HG02763 (cell line): ENCODE data around the gene ADGRA3.
"Not testable (repeated sequence)": the region's sequence is repeated elsewhere in the genome, so short reads cannot be mapped to it uniquely, and the experiment has no call there.

Source experiments
- ATAC-seq: cut with Tn5 transposase; IDR thresholded peaks from one replicate; pipeline ENCODE4 v1.9.1; 2021; ENCODE audit warnings: mild to moderate bottlenecking, moderate library complexity; ENCODE audit not compliant: unreplicated experiment

Gene ADGRA3

GRCh38 chr4:22480675-22481327 lies 35.1 kb downstream of the ADGRA3 start:
- ATAC-seq = no peak

DNA sequence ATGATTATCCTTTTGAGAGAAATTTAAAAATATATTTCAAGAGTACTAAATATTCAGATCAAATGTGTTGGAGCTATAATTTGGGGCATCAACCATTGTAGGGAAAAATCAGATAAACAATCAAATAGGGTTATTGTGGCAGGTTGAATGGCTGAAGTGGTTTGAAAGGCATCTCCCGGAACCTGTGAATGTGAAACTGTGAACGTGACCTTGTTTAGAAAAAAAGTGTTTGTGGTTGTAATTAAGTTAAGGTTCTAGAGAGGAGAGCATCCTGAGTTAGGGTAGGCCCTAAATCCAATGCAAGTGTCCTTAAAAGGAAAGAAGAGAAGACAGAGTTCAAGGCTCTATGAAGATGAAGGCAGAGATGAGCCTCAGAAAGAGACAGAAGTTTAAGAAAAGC lies 37.4 kb downstream of the ADGRA3 start:
- ATAC-seq = no peak

DNA sequence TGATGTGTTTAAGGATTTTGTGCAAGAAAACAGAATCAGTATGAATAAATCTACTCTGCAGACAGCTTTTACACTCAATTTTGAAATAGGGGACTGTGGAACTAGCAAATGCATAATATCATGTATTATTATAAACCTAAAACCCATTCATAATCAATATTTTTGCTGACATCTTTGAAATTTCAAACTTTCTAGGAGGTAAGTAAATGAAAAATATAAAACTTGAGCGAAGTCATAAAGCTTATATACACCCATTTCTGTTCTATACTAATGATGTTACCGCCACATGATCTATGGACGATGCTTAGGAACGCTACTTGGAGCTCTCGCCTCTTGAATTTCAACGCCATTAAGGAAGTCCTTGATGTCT lies 38.1 kb downstream of the ADGRA3 start:
- ATAC-seq = no peak

DNA sequence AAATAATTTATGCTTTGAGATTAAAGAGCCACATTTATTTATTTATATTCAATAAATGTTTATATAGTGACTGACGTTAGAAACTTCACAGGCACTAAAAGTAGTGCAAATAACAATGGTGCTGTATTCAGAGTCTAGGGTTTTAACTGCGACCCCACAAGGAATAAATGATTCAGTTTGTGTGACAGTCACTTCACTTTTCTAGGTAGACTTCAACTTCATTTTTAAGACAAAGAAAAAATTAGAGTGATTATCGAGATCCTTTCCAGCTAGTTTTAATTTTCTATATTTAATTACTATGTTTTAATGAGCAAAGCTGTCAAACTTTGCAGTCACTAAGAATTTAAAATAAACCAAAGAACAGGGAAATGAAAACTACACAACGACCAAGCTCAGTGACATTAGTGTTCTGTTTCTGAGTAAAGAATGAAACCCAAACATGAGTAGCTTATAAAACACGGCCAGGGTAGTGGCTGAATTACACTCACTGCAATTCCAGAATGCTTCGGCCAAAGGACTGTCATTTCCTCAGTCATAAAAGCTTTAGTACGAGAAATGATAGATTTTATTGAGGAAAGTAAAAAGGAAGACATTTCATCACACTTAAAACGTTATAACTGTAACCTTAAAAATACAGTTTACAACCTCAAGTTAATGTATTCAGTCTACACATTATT lies 38.6 kb downstream of the ADGRA3 start:
- ATAC-seq = no peak

GRCh38 chr4:22476011-22476410 lies 39.9 kb downstream of the ADGRA3 start:
- no peak for ATAC-seq

- ATAC-seq = not testable (repeated sequence)
Observed at GRCh38 chr4:22475311-22475646, 40.6 kb downstream of the ADGRA3 start.

DNA sequence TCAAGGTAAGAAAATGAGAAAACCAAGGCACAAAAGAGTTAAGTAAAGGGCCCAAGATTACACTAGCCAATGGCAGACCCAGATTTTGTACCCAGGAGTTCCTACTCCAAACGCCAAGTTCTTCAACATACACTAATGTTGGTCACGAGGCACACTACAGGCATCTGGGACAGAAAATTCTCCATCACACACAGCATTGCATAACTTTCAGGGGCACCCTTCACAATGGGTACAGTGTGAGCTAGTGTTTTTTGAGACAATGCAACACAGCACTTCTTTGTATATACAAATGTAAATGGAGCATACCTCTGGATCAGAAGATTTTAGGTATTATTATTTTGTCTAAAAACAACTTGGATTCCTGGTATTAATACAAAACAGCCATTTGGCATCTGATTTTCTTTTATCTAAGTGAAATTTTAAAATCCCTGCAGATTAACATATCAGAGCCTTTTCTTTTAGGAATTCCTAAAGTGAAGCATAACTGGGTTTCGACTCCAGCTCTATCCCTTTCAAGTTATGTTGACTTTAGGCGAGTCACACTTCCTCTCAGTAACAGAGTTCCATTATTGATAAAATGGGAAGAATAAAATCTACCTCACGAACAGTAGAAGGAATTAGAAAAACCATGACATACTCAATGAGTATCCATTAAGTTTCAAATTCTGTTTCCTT lies 41.1 kb downstream of the ADGRA3 start:
- ATAC-seq = no peak

GRCh38 chr4:22473268-22473667 lies 42.6 kb downstream of the ADGRA3 start:
- ATAC-seq = no peak

GRCh38 chr4:22471999-22472461 lies 43.8 kb downstream of the ADGRA3 start:
- no peak for ATAC-seq

DNA sequence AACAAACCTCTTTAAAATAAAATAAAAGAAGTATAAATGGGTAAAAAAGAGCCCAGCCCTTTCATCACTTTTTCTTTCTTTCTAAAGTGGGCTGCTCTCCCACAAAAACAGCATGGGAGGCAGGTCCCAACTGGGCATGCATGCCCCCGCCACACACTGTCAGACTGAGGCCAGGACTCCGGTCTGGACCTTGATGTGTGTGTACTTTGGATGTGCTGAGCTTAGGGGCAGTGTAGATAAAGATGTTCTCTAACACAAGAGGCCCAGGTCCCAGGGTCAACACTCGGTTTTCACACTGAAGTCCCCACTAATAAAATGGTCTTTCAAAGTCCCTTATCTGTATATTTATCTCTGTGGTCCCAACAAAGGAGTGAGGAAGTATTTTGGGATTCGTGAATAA lies 44.4 kb downstream of the ADGRA3 start:
- no peak for ATAC-seq

- ATAC-seq = no peak
Observed at GRCh38 chr4:22466581-22466980, 49.3 kb downstream of the ADGRA3 start.

- ATAC-seq = no peak
Observed at GRCh38 chr4:22465996-22466395, 49.9 kb downstream of the ADGRA3 start.

DNA sequence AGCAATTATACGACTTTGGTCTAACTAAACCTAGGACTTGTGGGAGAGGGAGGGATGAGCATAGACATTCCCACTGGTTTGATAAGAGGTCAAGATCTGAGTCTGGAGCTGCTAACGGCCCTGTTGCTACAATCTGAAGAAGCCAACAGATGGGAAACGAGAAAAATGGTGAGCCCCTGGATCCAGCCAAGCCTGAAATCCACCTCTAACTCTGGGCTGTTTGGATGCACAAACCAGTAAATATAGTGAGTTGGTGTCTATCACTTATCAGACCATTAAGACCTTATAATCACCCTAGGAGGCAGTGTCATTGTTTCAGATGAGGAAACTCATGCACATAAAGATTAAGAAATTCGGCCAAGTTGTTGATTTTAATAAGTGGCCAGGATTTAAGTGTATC lies 50.5 kb downstream of the ADGRA3 start:
- no peak for ATAC-seq

GRCh38 chr4:22463179-22463578 lies 52.7 kb downstream of the ADGRA3 start:
- ATAC-seq = no peak

DNA sequence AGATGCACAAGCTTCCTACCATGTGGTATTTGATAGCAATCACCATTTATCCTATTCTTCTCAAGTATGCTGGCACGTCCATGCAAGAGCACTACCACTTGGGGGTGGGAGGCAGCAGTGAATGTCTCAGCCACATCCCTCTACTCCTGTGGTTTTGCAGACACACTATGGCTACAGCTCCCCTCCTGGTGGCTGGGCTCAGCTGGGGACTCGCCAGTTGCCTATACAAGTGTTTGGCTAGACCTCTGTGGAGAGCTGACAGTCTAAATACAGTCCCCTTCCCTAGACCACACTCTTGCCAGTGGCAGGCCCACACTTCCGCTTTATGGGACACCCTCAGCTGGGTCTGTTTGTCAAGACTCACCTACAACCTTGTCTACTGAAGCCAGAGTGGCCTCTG lies 53.2 kb downstream of the ADGRA3 start:
- no peak for ATAC-seq

DNA sequence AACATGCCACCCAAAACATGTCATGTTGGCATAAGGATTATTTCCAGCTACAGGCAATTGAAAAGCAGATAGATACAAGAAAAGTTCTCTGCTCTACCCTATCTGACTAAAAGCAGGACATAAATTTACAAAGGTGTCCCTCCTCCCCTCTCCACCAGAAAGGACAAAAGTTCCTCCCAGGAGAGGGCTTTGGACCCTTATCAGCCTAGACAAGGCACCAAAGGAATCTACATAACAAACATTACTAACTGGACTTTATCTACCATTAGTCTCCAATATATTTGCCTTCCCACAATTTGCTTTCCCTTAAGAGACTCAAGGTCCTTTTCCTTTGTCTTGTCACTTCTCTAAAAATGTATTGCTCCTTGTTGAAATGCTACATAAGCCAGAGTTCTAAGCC lies 55.6 kb downstream of the ADGRA3 start:
- ATAC-seq = no peak

DNA sequence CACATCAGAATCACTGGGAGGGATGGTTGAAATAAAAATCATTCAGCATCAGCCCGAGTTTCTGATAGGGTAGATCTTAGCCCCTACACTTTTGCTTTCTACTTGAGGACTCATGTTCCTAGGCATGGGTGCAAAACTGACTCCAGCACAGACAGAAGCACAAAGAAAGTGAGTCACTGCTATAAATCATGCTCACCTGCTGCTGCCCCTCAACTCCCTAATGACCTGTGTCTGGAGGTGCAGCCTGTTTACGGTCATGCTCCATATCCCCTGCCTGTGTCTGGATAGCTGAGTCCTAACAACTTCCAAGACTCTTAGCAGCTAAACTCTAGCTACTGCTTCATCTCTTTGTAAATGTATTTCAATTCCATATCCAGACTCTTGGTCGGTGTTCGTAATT lies 57.8 kb downstream of the ADGRA3 start:
- no peak for ATAC-seq

- ATAC-seq = no peak
Observed at GRCh38 chr4:22457348-22457747, 58.5 kb downstream of the ADGRA3 start.

GRCh38 chr4:22456291-22456690 lies 59.6 kb downstream of the ADGRA3 start:
- no peak for ATAC-seq

- no peak for ATAC-seq
Observed at GRCh38 chr4:22454955-22455354, 60.9 kb downstream of the ADGRA3 start.

GRCh38 chr4:22454216-22454838 lies 61.5 kb downstream of the ADGRA3 start:
- no peak for ATAC-seq

DNA sequence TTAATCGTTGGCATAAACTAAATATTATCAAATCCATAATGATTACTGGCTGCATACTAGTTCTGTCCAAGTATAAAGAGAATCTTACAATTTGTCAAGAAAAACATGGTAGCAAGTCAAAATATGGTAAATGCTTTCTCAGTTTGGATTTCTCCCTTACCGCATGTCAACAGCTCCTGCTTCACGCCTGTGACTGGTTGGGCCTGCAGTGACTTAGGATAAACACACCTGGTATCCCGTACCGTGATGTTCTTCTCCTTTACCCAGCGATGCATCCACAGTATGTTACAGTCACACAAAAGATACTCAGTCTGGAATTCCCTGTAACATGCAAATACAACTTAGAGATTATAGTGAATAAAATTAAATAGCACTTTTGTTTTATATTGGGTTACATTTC lies 71.1 kb downstream of the ADGRA3 start:
- ATAC-seq = no peak
